Measurements from ENCODE around the gene ZFHX3.

ZFHX3 gene

GRCh38 chr16:72947379-72948237 is 100.3 kb downstream of the ZFHX3 start:
- no peak for DNase-seq

- DNase-seq = no peak
Observed at GRCh38 chr16:72946474-72947194, 101.3 kb downstream of the ZFHX3 start.

DNA sequence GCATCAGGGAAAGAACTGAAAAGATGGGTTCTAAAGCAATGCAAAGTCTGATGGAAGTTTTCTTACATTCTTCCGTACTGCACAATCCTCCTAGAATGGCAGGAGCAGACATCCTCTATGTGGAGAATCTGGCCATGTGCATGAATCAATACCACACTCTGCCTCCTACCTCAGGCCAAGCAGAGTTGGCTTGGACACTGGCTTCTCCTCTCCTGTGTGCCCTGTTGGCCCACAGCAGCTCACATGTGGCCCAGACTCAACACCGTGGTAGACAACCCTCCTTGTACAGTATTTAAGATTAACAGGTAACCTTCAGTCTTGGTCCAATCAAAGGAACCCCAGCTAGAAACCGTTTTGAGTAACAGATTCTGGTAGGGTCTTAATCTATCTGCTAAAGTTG is 101.9 kb downstream of the ZFHX3 start:
- no peak for DNase-seq

DNA sequence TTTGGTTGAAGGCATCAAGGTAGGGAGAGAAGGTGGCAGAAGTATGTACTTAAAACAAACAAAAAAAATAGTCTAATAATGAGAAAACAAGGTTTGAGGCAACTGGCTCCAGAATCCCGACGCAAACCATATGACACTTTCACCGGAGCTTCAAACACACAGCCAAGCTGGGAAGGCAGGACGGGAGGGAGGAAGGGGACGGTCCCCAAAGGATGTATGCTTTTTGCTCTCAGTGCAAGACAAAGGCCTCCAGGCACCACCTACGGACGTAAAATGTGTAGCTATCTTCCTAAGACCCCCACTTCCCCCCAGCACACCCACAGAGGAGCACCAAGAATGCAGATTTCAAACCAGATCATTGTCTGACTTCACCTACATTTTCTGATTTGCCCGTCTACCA is 102.3 kb downstream of the ZFHX3 start:
- DNase-seq = no peak

DNA sequence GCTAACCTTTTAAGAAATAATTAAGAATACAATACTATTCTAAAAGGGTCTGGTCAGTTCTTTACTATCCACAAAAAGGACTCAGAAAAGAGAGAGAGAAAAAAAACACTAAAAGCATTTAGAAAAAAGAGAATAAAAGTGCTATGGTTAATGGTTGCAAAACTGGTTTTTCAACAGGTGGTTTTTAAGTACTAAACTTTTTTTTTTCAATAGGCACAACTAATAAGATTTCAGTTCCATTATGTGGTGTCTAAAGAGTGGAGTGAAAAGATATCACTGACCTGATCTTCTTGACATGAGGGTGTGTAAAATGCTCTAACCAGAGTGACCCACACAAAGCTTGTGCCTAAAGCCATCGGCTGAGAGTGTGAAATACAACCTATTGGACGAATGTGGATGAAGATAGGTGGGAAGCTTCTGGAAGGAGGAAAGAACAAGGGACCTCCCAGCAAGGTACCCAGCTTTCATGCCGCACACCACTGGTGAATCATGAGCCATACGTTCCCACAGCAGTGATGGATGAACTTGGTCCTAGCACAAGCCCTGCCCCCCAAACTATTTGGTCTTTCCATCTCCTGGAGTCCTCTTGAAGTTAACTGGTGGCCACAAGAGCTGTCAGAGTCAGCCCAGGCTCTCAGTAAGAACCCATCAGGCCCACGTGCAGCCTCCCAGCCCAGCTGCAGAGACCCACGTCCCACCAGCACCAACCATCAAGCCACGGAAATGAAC is 103.0 kb downstream of the ZFHX3 start:
- no peak for DNase-seq

- no peak for DNase-seq
Observed at GRCh38 chr16:72942021-72942420, 105.9 kb downstream of the ZFHX3 start.

- peak in 1 of 2 donors; percentile 28 for DNase-seq
Observed at GRCh38 chr16:72940886-72941285, 107.0 kb downstream of the ZFHX3 start.

GRCh38 chr16:72939247-72939646 is 108.7 kb downstream of the ZFHX3 start:
- DNase-seq = no peak

GRCh38 chr16:72938795-72939164 is 109.1 kb downstream of the ZFHX3 start:
- peak; percentile 65 to 84 for DNase-seq

DNA sequence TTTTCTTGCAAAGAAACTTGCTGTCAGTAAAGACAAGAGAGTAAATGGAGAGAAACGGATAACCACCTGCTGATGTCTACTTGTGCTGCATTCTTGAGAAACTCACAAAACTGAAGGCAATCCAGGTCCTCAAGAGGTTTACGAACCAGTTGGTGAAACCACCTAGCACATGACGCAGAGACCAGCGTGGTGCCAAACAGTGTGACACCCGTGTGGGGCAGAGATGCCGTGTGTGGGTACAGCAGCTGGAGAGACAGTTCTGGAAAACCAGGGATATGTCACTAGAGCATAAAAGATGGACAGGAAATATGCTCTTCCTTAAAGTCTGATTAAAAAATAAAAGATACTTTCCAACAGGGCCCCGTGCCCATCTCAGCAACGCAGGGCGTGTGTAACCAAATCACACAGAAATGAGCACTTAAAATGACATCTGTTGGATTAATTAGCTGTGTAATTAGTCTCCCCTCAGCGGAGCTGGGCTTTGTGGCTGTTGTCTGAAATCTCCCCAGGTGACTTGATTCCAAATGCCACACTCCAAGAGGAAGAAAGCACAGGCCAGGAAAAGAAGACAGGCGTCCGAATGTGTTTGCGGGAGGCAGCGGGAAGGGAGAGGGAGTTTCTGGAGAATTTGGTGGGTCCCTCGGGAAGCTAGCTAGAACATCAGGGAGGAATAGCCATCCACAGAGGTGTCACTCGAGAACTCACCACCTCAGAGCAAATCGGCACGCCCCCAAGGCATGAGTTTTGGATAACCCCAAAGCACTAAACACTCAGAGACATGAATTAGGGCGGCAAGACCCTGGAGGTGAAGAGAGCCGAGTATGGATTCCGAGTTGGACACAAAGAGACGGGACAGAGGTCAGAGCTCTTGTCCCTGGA is 109.8 kb downstream of the ZFHX3 start:
- peak in 1 of 2 donors; percentile 11 for DNase-seq

GRCh38 chr16:72937360-72937759 is 110.6 kb downstream of the ZFHX3 start:
- no peak for DNase-seq

DNA sequence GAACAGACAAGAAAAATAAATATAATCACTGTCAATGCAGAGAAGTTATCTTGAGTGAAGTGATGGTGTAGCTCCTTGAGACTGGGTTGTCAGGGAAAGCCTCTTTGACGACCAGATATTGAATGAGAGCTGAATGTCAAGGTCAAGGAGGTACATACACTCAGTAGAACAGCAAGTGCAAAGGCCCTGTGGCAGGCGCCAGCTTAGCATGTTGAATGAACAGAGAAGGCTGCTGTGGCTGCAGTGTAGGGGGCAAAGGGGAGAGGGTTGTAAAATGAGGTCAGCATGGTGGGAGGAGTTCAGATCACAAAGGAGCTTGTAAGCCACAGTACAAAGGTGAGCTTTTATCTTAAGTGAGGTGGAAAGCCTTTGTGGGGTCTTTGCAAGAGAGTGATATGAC is 111.5 kb downstream of the ZFHX3 start:
- no peak for DNase-seq

GRCh38 chr16:72935896-72936295 is 112.0 kb downstream of the ZFHX3 start:
- DNase-seq = no peak

DNA sequence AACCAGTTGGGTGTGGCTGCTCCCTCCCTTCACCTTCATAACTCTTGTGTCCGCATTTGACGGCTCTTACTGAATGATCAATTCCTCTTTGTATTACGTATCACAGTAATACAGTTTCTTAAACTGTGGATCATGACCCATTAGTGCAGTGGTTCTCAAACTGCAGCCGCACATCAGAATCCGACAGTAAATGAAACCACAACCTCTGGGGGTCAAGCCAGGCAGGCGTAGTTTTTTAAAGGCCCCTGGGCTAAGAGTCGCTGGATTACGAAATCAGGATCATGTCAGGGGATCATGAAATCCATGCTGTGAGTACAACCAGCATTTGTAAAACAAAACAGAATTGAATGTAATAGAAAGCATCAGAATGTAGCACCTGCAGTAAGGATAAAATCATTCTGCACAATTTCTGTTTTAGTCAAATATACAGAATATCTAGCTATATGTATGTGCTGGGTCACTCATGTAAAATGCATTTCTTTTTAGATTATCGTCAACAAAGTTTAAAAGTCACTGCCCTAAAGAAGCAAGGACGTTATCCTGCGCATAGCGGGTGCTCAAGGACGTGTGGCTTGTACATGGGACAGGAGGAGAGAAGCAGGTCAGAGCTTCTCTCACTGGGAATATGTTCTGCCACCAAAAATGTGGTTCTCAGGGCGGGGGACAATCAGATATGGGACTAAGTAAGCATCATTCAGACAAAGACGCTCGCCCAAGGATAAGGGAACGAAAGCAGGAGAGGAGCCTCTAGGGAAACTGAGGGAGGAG is 113.1 kb downstream of the ZFHX3 start:
- DNase-seq = peak; percentile 20 to 47

DNA sequence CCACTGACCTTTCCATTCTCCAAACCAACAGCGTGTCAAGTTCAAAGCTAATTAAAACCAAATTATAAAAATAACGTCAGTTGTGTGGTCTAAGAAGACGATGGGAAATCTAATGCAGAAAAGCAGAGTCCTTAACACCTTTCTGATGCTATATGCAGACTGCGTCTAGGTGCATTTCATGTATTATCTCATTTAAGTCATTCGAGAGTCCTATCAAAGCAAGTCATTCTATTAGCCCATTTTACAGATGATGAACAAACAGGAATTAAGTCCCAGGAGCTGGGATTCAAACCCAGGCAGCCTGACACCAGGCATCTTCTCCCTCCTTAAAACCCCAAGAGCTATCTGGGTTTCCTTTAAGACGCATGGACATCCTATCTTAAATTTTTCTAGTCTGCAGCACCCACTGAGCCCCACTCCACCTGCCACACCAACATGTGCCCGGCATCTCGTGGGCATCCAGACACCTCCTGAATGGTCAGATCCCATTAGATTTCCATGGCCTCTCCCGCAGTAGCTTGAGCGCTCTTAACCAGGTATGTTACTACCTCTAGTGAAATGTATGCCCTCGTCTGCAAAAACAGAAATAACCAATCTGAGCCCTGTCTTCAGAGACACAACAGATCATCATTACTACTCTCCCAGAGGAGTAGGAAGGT is 115.1 kb downstream of the ZFHX3 start:
- DNase-seq = no peak

- peak; percentile 20 to 42 for DNase-seq
Observed at GRCh38 chr16:72932050-72932449, 115.9 kb downstream of the ZFHX3 start.

- no peak for DNase-seq
Observed at GRCh38 chr16:72930396-72930795, 117.5 kb downstream of the ZFHX3 start.

- no peak for DNase-seq
Observed at GRCh38 chr16:72928090-72928981, 119.6 kb downstream of the ZFHX3 start.

GRCh38 chr16:72927199-72928089 is 120.5 kb downstream of the ZFHX3 start:
- peak; percentile 81 to 87 for DNase-seq
